Upper lobe of left lung (tissue), 6 donors: ENCODE results near the gene ITGA11. TPM values are rescaled to one million over a fixed set of nuclear protein-coding genes. Genes with fewer than 3 reads are reported as not detected.

Experiments
- ATAC-seq, 2 donors: fragments of 200-7000 bp; cut with Tn5 transposase; one replicate each; pipeline ENCODE4 v1.9.1; 2022; ENCODE audit warnings: mild to moderate bottlenecking in 2 of 2, moderate library complexity in 2 of 2; ENCODE audit not compliant: low FRiP score in 2 of 2
- DNase-seq, 2 donors: peaks; one replicate each; pipeline ENCODE4 v3.0.0-alpha.2; 2019 to 2020
- H3K27ac ChIP-seq, 4 donors: fragments of 200-600 bp; sonication (generic); one replicate each; pipeline ENCODE4 v1.5.1; 2016 to 2019
- H3K27me3 ChIP-seq, 4 donors: fragments of 200-600 bp; sonication (generic); one replicate each; pipeline ENCODE4 v1.5.1; 2017 to 2019
- H3K36me3 ChIP-seq, 4 donors: fragments of 200-600 bp; sonication (generic); one replicate each; pipeline ENCODE4 v1.5.1; 2016 to 2019
- H3K4me1 ChIP-seq, 4 donors: fragments of 200-600 bp; sonication (generic); one replicate each; pipeline ENCODE4 v1.5.1; 2018 to 2019
- H3K4me3 ChIP-seq, 4 donors: fragments of 200-600 bp; sonication (generic); one replicate each; pipeline ENCODE4 v1.5.1; 2017 to 2019; ENCODE audit warnings: mild to moderate bottlenecking in 2 of 4, moderate library complexity in 1 of 4
- H3K9me3 ChIP-seq, 4 donors: fragments of 200-600 bp; sonication (generic); one replicate each; pipeline ENCODE4 v1.5.1; 2018 to 2019
- CTCF ChIP-seq, 6 experiments: fragments of 450-650 bp in 4 of 6; fragments of 200-600 bp in 2 of 6; sonication (generic) in 2 of 6; IDR thresholded peaks; one replicate each; pipeline ENCODE4 v1.5.1; 2016 to 2019; ENCODE audit warnings: antibody characterized with exemption in 6 of 6
- EP300 ChIP-seq, 4 donors: sonication (generic); formaldehyde crosslinking; IDR thresholded peaks; one replicate each; pipeline ENCODE4 v1.5.1; 2017; ENCODE audit warnings: antibody characterized with exemption in 4 of 4, control low read depth in 2 of 4
- POLR2A ChIP-seq, 4 donors: fragments of 450-650 bp; IDR thresholded peaks; one replicate each; pipeline ENCODE4 v1.5.1; 2016 to 2017; ENCODE audit warnings: antibody characterized with exemption in 4 of 4, mild to moderate bottlenecking in 2 of 4
- POLR2AphosphoS5 ChIP-seq, 2 donors: sonication (generic); formaldehyde crosslinking; IDR thresholded peaks; one replicate each; pipeline ENCODE4 v1.5.1; 2017; ENCODE audit warnings: antibody characterized with exemption in 2 of 2
- WGBS, 2 donors: methylation state at CpG; one replicate each; pipeline ENCODE4 v1.1.5; 2017 to 2018; 5-methylcytosine and 5-hydroxymethylcytosine counted together
- total RNA-seq, 6 donors: library from RNA; depleted of rRNA in 4 of 6; stranded (reverse); fragments of >200 nt in 4 of 6; gene quantifications; one replicate each; pipeline versions ENCODE4 v1.1.0 to v1.2.1, GENCODE V29; 2016 to 2021
- donor health status: DM: no; HTN: no; CAD: no; lungs with moderate emphysema.
- donor health status: DM: no; HTN: yes; CAD: no; lungs with severe emphysema.

Gene ITGA11
- total RNA-seq, 6 donors from 2014 or later = 0.49 to 6.9 (median 1.4) TPM

GRCh38 chr15:68407141-68407885 lies 24.6 kb downstream of the ITGA11 start:
- Histone ChIP-seq H3K4me3 (no peak overlapping the region), H3K36me3 (no peaks in the 10 kb centered on the region), H3K27me3 (no peaks in the 10 kb centered on the region), H3K9me3 (no peaks in the 10 kb centered on the region), H3K4me1 (no peaks in the 10 kb centered on the region), H3K27ac (no peak overlapping the region)
- TF ChIP-seq EP300 (IDR thresholded peaks at IDR 0.05) (no peak), POLR2A (IDR thresholded peaks at IDR 0.05) (no peak), POLR2AphosphoS5 (IDR thresholded peaks at IDR 0.05) (no peak), CTCF (IDR thresholded peaks at IDR 0.05) (no peak)
- DNase-seq = no peak
- 71 to 78% methylated on average over 9 of the region's 9 CpGs for WGBS, 2 donors
- ATAC-seq = peak in 1 of 2 donors; percentile 75

GRCh38 chr15:68405378-68406250 lies 26.3 kb downstream of the ITGA11 start:
- no peak for DNase-seq
- no peak overlapping the region for H3K4me3 ChIP-seq
- H3K9me3 ChIP-seq = no peaks in the 10 kb centered on the region
- WGBS, 2 donors = 61 to 88% methylated on average over 12 to 13 of the region's 13 CpGs
- H3K36me3 ChIP-seq = no peaks in the 10 kb centered on the region
- no peaks in the 10 kb centered on the region for H3K27me3 ChIP-seq
- H3K4me1 ChIP-seq = no peaks in the 10 kb centered on the region
- no peak for TF ChIP-seq POLR2AphosphoS5 (IDR thresholded peaks at IDR 0.05)
- TF ChIP-seq CTCF (IDR thresholded peaks at IDR 0.05) = no peak
- TF ChIP-seq EP300 (IDR thresholded peaks at IDR 0.05) = no peak
- TF ChIP-seq POLR2A (IDR thresholded peaks at IDR 0.05) = no peak
- ATAC-seq = no peak
- no peak overlapping the region for H3K27ac ChIP-seq

GRCh38 chr15:68404056-68404798 lies 27.7 kb downstream of the ITGA11 start:
- DNase-seq (no peak), ATAC-seq (no peak)
- Histone ChIP-seq H3K9me3 (no peaks in the 10 kb centered on the region), H3K4me3 (no peak overlapping the region), H3K36me3 (no peaks in the 10 kb centered on the region), H3K4me1 (no peaks in the 10 kb centered on the region), H3K27ac (no peak overlapping the region), H3K27me3 (no peaks in the 10 kb centered on the region)
- WGBS, 2 donors = 75 to 79% methylated on average over 10 to 12 of the region's 12 CpGs
- no peak for TF ChIP-seq POLR2AphosphoS5 (IDR thresholded peaks at IDR 0.05)
- no peak for TF ChIP-seq CTCF (IDR thresholded peaks at IDR 0.05)

GRCh38 chr15:68403161-68403941 lies 28.6 kb downstream of the ITGA11 start:
- H3K4me1 ChIP-seq = no peaks in the 10 kb centered on the region
- 75 to 85% methylated on average over 7 to 8 of the region's 8 CpGs for WGBS, 2 donors

More at GRCh38 chr15:68403161-68403941, 28.6 kb downstream of the ITGA11 start:
- H3K4me3 ChIP-seq = no peak overlapping the region
- H3K27ac ChIP-seq = no peak overlapping the region
- DNase-seq (no peak), ATAC-seq (no peak)
- H3K9me3 ChIP-seq = no peaks in the 10 kb centered on the region
- no peaks in the 10 kb centered on the region for H3K36me3 ChIP-seq
- TF ChIP-seq EP300 (IDR thresholded peaks at IDR 0.05) = no peak
- TF ChIP-seq POLR2A (IDR thresholded peaks at IDR 0.05) = no peak
- no peak for TF ChIP-seq CTCF (IDR thresholded peaks at IDR 0.05)
- no peak for TF ChIP-seq POLR2AphosphoS5 (IDR thresholded peaks at IDR 0.05)
- no peaks in the 10 kb centered on the region for H3K27me3 ChIP-seq
